Duodenal mucosa (tissue), 2 donors: ENCODE data around the gene RUSC1.
"Not testable (repeated sequence)": the region's sequence is repeated elsewhere in the genome, so short reads cannot be mapped to it uniquely, and the experiment has no call there.

Experiments used
- H3K27ac ChIP-seq: one replicate; pipeline ENCODE4 v1.7.0; 2013; ENCODE audit warnings: low read depth, low read length
- H3K27me3 ChIP-seq, 2 donors: one replicate each; pipeline ENCODE4 v1.7.0; 2013; ENCODE audit warnings: low read length in 2 of 2, control low read depth in 1 of 2; ENCODE audit not compliant: insufficient read depth in 2 of 2, control insufficient read depth in 1 of 2
- H3K36me3 ChIP-seq, 2 donors: one replicate each; pipeline ENCODE4 v1.7.0; 2013; ENCODE audit warnings: low read length in 2 of 2, control low read depth in 1 of 2; ENCODE audit not compliant: insufficient read depth in 2 of 2, control insufficient read depth in 1 of 2
- H3K4me1 ChIP-seq, 2 donors: one replicate each; pipeline ENCODE4 v1.7.0; 2013; ENCODE audit warnings: low read length in 2 of 2, control low read depth in 1 of 2; ENCODE audit not compliant: insufficient read depth in 2 of 2, control insufficient read depth in 1 of 2
- H3K4me3 ChIP-seq, 2 donors: one replicate each; pipeline ENCODE4 v1.7.0; 2013; ENCODE audit warnings: low read length in 2 of 2, low read depth in 1 of 2
- H3K9ac ChIP-seq, 2 donors: one replicate each; pipeline ENCODE4 v1.7.0; 2013; ENCODE audit warnings: low read length in 2 of 2, low read depth in 1 of 2
- H3K9me3 ChIP-seq, 2 donors: one replicate each; pipeline ENCODE4 v1.7.0; 2013; ENCODE audit warnings: low read length in 2 of 2, control low read depth in 1 of 2; ENCODE audit not compliant: control insufficient read depth in 1 of 2

Gene RUSC1

GRCh38 chr1:155328856-155329255 is 8.2 kb downstream of the RUSC1 start:
- not testable (repeated sequence) for H3K9ac ChIP-seq, H3K27ac ChIP-seq, H3K9me3 ChIP-seq, H3K27me3 ChIP-seq, H3K4me3 ChIP-seq
- peaks cover 20 to 31% of the 10 kb centered on the region in 2 donors for H3K36me3 ChIP-seq
- H3K4me1 ChIP-seq, result peaks cover 14 to 15% of the 10 kb centered on the region in 2 donors

DNA sequence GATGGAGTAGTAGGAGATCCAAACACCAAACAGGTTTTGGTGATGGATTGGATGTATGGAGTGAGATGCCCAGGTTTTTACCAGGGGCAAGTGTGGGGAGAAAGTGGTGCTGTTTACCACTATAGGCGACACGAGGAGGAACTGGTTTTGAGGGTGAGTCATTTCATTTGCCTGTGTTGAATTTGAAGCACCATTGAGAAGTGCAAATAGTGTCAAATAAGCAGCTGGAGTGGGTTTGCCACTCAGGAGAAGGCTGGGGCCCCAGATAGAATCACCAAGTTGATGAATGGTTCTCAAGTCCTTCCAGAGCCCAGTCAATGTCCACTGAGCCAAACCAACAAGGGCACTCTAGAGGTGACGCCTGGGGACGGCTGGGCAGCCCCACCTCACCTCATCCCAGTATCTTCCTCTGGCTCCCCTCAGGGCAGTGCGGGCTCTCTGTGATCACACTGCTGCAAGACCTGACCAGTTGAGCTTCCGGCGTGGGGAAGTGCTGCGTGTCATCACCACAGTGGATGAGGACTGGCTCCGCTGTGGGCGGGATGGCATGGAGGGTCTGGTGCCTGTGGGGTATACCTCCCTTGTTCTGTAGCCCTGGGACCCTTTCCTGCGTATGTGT is 9.4 kb downstream of the RUSC1 start:
- no peak overlapping the region for H3K9ac ChIP-seq
- H3K4me3 ChIP-seq, result no peak overlapping the region
- H3K36me3 ChIP-seq, result peaks cover 20 to 36% of the 10 kb centered on the region in 2 donors
- no peaks in the 10 kb centered on the region for H3K9me3 ChIP-seq
- no peak overlapping the region for H3K27ac ChIP-seq
- H3K27me3 ChIP-seq, result no peaks in the 10 kb centered on the region
- peaks cover 12 to 13% of the 10 kb centered on the region in 2 donors for H3K4me1 ChIP-seq

GRCh38 chr1:155334962-155335361 is 14.3 kb downstream of the RUSC1 start:
- no peaks in the 10 kb centered on the region for H3K4me1 ChIP-seq
- no peak overlapping the region for H3K4me3 ChIP-seq
- peaks cover 39 to 61% of the 10 kb centered on the region in 2 donors for H3K36me3 ChIP-seq
- no peaks in the 10 kb centered on the region for H3K9me3 ChIP-seq
- H3K27me3 ChIP-seq, result no peaks in the 10 kb centered on the region
- H3K27ac ChIP-seq, result no peak overlapping the region
- H3K9ac ChIP-seq, result no peak overlapping the region

DNA sequence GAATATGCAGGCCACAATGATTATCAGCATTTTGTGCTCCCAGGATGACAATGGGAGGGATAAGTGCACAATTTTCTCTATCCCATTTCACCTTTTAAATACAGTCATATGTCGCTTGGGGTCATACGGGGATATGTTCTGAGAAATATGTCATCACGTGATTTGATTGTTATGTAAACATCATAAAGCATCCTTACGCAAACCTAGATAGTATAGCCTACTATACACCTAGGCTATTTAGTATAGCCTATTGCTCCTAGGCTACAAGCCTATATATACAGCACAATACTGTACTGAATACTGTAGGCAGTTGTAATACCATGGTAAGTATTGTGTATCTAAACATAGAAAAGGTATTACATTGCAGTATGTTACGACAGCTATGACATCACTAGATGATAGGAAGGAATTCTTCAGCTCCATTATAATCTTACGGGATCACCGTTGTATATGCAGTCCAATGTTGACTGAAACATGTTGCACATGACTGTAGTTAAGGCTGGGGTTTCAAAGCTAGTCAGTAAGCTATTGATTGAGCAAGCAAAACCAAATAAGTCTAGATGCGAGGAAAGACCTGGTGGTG is 18.9 kb downstream of the RUSC1 start:
- Histone ChIP-seq H3K36me3 (peaks cover 50 to 87% of the 10 kb centered on the region in 2 donors), H3K9ac (no peak overlapping the region), H3K4me1 (no peaks in the 10 kb centered on the region), H3K9me3 (no peaks in the 10 kb centered on the region), H3K4me3 (no peak overlapping the region), H3K27ac (no peak overlapping the region), H3K27me3 (no peaks in the 10 kb centered on the region)

GRCh38 chr1:155342842-155343241 is 22.1 kb downstream of the RUSC1 start:
- no peaks in the 10 kb centered on the region for H3K27me3 ChIP-seq
- no peak overlapping the region for H3K27ac ChIP-seq
- peaks cover 58 to 86% of the 10 kb centered on the region in 2 donors for H3K36me3 ChIP-seq
- no peaks in the 10 kb centered on the region for H3K9me3 ChIP-seq
- H3K4me1 ChIP-seq, result no peaks in the 10 kb centered on the region
- no peak overlapping the region for H3K4me3 ChIP-seq
- H3K9ac ChIP-seq, result no peak overlapping the region

DNA sequence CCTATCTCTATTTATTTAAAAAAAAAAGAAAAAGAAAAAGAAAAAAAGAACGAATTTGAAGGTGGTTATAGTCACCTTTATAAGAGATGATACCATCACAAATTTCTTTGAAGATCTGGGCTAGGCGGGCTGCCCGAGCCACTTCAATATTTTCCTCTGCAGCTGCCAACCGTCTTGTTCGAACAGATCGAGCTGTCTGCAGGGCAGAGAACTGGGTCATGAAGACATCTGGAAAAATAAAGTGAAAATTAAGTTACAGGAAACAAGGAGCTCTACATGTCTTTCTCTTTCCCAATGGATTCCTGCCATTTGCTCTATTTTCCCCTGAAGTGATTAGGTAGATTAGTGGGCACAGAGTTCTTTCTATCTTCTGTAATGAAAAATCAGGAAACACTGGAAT is 31.9 kb downstream of the RUSC1 start:
- Histone ChIP-seq H3K9me3 (no peaks in the 10 kb centered on the region), H3K36me3 (peaks cover 36 to 70% of the 10 kb centered on the region in 2 donors), H3K4me1 (no peaks in the 10 kb centered on the region), H3K4me3 (no peak overlapping the region), H3K27ac (no peak overlapping the region), H3K9ac (no peak overlapping the region), H3K27me3 (no peaks in the 10 kb centered on the region)

- Histone ChIP-seq H3K36me3 (peaks cover 10 to 48% of the 10 kb centered on the region in 2 donors), H3K9me3 (no peaks in the 10 kb centered on the region), H3K4me3 (no peak overlapping the region), H3K4me1 (no peaks in the 10 kb centered on the region), H3K9ac (no peak overlapping the region), H3K27me3 (no peaks in the 10 kb centered on the region), H3K27ac (no peak overlapping the region)
These were observed 39.4 kb downstream of the RUSC1 start for GRCh38 chr1:155360051-155360450.

- H3K27me3 ChIP-seq, result no peaks in the 10 kb centered on the region
- H3K36me3 ChIP-seq, result peaks cover 12 to 54% of the 10 kb centered on the region in 2 donors
- no peaks in the 10 kb centered on the region for H3K4me1 ChIP-seq
- H3K9ac ChIP-seq, result no peak overlapping the region
- H3K27ac ChIP-seq, result no peak overlapping the region
- no peaks in the 10 kb centered on the region for H3K9me3 ChIP-seq
- H3K4me3 ChIP-seq, result no peak overlapping the region
These were observed 58.5 kb downstream of the RUSC1 start for GRCh38 chr1:155379180-155379579.

- Histone ChIP-seq H3K9ac (no peak overlapping the region), H3K27me3 (no peaks in the 10 kb centered on the region), H3K4me1 (no peaks in the 10 kb centered on the region), H3K36me3 (peaks cover 12 to 51% of the 10 kb centered on the region in 2 donors), H3K4me3 (no peak overlapping the region), H3K27ac (no peak overlapping the region), H3K9me3 (no peaks in the 10 kb centered on the region)
These were observed 59.0 kb downstream of the RUSC1 start for GRCh38 chr1:155379631-155380090.
